ENCODE results near the gene TSPEAR. TPM values are rescaled to one million over a fixed set of nuclear protein-coding genes. Genes with fewer than 3 reads are reported as not detected.

TSPEAR gene
- total RNA-seq, 3 donors from 2014 or later (not counting 1 experiment from before 2014, with no cell fraction given) = not detected

DNA sequence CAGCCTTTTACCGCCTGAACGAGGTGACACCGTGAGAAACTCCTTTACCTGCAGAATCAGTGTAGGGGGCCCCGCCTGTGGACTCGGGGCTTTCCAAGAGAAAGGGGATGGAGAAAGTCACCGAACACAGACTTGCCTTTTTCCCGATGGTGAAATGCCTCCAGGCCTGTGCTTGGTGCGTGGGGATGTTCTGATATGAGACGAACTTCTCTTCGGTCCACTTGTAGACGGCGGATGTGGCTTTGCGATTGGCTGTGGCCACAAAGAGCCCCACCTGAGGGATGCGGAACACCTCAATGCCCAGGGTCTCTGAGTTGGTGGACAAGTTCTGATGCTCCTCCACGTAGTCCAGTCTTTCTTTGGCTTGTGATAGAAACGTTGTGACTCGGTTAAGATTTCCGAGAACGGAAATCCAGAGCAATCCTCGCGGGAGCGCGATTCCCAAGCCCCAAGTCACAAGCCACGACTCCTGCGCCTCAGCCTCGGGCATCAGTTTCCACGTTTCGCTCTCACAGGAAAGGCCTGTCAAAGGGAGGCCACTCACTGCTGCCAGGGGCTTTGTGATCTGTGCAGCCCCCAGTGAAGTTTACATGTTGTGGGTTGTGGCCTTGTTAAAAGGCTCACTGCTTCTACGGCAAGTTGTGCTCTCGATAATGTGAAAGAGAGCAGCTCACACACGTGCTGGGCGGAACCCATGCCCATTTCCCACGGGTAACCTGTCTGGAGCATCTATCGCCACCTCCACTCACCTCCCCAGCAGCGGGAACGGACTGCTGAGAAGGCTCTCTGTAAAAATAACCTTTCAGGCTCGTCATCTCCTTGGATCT lies 184.0 kb downstream of the TSPEAR start:
- DNase-seq = no peak
- peaks cover 0 to 5% of the 10 kb centered on the region in 2 donors for H3K4me1 Mint-ChIP-seq
- TF ChIP-seq, protein P1, sequence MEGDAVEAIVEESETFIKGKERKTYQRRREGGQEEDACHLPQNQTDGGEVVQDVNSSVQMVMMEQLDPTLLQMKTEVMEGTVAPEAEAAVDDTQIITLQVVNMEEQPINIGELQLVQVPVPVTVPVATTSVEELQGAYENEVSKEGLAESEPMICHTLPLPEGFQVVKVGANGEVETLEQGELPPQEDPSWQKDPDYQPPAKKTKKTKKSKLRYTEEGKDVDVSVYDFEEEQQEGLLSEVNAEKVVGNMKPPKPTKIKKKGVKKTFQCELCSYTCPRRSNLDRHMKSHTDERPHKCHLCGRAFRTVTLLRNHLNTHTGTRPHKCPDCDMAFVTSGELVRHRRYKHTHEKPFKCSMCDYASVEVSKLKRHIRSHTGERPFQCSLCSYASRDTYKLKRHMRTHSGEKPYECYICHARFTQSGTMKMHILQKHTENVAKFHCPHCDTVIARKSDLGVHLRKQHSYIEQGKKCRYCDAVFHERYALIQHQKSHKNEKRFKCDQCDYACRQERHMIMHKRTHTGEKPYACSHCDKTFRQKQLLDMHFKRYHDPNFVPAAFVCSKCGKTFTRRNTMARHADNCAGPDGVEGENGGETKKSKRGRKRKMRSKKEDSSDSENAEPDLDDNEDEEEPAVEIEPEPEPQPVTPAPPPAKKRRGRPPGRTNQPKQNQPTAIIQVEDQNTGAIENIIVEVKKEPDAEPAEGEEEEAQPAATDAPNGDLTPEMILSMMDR (IDR thresholded peaks at IDR 0.05) = no peak
- no peaks in the 10 kb centered on the region for H3K27me3 Mint-ChIP-seq (ENCODE audit: low read depth in 2 of 2)
- intact Hi-C loops (cut with micrococcal nuclease) = no loop called here
- no peaks in the 10 kb centered on the region for H3K9me3 Mint-ChIP-seq
- H3K27ac Mint-ChIP-seq = no peak overlapping the region
- no peaks in the 10 kb centered on the region for H3K36me3 Mint-ChIP-seq
- Histone ChIP-seq H3K36me3 (ENCODE audit: control insufficient read depth, insufficient read depth, low read length) (no peaks in the 10 kb centered on the region), H3K27ac (ENCODE audit: low read length) (no peak overlapping the region), H3K4me3 (ENCODE audit: low read length) (no peak overlapping the region), H3K27me3 (ENCODE audit: control insufficient read depth, insufficient read depth, low read length) (no peaks in the 10 kb centered on the region), H3K4me1 (ENCODE audit: control insufficient read depth, insufficient read depth, low read length) (no peaks in the 10 kb centered on the region), H3K9me3 (ENCODE audit: control insufficient read depth, insufficient read depth, low read length) (no peaks in the 10 kb centered on the region)
- no peak overlapping the region for H3K4me3 Mint-ChIP-seq
- ATAC-seq = no peak
- WGBS (ENCODE audit: insufficient coverage) = 88% methylated on average over 37 of the region's 37 CpGs

DNA sequence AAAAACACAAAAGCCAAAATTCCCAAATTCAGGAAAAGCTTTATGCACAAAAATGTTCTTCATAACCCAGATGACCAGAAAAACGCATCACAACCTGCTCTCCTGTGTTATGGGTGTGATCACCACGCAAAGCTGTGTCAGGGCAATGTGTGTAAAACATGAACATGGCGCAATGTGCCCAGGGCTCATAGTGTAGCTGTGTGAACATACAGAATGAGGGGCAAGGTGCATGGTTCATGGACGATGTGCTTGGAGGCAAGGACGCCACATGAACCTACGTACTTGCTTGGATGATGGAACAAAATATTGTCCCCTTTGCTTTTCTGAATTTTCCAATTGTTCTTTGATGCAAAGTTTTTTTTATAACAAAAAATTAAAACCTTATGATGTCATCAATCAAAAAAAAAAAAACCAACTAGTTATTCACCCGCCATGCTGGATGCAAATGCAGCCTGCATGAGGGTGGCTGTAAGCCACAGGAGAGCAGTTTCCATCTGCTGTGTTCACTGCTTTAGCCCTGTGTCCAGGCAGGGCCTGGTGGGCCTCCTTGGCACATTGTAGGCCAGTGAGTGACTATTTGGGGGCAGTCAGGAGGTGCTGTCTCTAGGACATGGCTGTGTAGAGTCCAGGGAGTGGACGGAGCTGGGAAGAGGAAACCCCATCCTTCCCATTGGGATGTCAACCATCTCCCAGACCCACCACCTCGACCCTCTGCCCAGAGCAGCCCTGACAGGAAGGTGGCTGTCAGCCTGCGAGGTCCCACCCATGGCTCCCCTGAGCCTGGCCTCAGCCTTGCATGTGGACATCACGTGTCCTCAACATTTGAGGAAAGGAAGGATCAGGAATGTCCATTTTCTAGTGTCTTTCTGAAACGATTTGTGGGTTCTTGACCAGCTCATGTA lies 185.0 kb downstream of the TSPEAR start:
- Mint-ChIP-seq H3K27ac (no peak overlapping the region), H3K4me1 (peaks cover 0 to 5% of the 10 kb centered on the region in 2 donors), H3K27me3 (ENCODE audit: low read depth in 2 of 2) (no peaks in the 10 kb centered on the region), H3K4me3 (no peak overlapping the region), H3K9me3 (no peaks in the 10 kb centered on the region), H3K36me3 (no peaks in the 10 kb centered on the region)
- Histone ChIP-seq H3K4me1 (ENCODE audit: control insufficient read depth, insufficient read depth, low read length) (no peaks in the 10 kb centered on the region), H3K4me3 (ENCODE audit: low read length) (no peak overlapping the region), H3K27ac (ENCODE audit: low read length) (no peak overlapping the region), H3K9me3 (ENCODE audit: control insufficient read depth, insufficient read depth, low read length) (no peaks in the 10 kb centered on the region), H3K36me3 (ENCODE audit: control insufficient read depth, insufficient read depth, low read length) (no peaks in the 10 kb centered on the region), H3K27me3 (ENCODE audit: control insufficient read depth, insufficient read depth, low read length) (no peaks in the 10 kb centered on the region)
- ATAC-seq (no peak), DNase-seq (no peak)
- WGBS (ENCODE audit: insufficient coverage) = 92% methylated on average over 12 of the region's 12 CpGs
- TF ChIP-seq, protein P1 (IDR thresholded peaks at IDR 0.05) = no peak
- intact Hi-C loops (cut with micrococcal nuclease) = no loop called here

DNA sequence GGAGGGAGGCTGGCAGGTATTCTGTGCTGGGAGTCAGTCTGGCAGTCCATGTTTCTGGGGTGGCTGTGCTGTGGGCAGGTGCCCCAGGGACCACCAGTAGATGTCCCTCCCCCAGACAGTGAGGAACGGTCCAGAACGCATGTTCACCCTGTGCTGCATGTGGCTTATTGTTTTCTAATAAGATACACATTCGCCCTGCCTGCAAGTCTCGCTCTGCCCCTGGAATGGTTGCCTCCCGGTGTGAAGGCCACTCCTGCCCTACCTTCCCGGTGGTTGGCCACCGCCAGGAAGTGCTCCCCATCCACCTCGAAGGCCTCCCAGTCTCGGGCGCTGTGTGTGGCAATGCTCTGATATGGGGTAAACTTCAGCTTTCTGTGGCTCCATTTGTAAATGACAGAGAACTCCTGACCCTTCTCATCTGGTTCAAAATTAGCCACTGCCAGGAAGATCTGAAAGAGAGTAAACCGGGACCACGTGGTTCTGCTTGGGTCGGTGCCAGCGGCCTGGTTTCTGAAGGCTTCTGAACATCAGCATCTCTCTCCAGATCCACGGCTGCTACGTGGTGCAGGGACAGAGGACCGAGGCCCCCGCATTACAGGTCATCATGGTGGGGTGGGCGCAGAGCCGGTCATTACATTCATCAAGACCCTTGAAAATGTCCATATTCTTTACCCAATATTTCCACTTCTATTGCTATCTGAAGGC lies 185.8 kb downstream of the TSPEAR start:
- Mint-ChIP-seq H3K27me3 (ENCODE audit: low read depth in 2 of 2) (no peaks in the 10 kb centered on the region), H3K27ac (no peak overlapping the region), H3K36me3 (no peaks in the 10 kb centered on the region), H3K9me3 (no peaks in the 10 kb centered on the region), H3K4me1 (peaks cover 0 to 5% of the 10 kb centered on the region in 2 donors), H3K4me3 (no peak overlapping the region)
- no peaks in the 10 kb centered on the region for H3K4me1 ChIP-seq (ENCODE audit: control insufficient read depth, insufficient read depth, low read length)
- DNase-seq = no peak
- TF ChIP-seq, protein P1 (IDR thresholded peaks at IDR 0.05) = no peak
- intact Hi-C loops (cut with micrococcal nuclease) = no loop called here
- no peak overlapping the region for H3K4me3 ChIP-seq (ENCODE audit: low read length)
- WGBS (ENCODE audit: insufficient coverage) = 92% methylated on average over 20 of the region's 20 CpGs
- no peaks in the 10 kb centered on the region for H3K27me3 ChIP-seq (ENCODE audit: control insufficient read depth, insufficient read depth, low read length)
- H3K36me3 ChIP-seq (ENCODE audit: control insufficient read depth, insufficient read depth, low read length) = no peaks in the 10 kb centered on the region
- no peak overlapping the region for H3K27ac ChIP-seq (ENCODE audit: low read length)
- no peak for ATAC-seq
- H3K9me3 ChIP-seq (ENCODE audit: control insufficient read depth, insufficient read depth, low read length) = no peaks in the 10 kb centered on the region
